ENCODE data around the gene MRTFA.

DNA sequence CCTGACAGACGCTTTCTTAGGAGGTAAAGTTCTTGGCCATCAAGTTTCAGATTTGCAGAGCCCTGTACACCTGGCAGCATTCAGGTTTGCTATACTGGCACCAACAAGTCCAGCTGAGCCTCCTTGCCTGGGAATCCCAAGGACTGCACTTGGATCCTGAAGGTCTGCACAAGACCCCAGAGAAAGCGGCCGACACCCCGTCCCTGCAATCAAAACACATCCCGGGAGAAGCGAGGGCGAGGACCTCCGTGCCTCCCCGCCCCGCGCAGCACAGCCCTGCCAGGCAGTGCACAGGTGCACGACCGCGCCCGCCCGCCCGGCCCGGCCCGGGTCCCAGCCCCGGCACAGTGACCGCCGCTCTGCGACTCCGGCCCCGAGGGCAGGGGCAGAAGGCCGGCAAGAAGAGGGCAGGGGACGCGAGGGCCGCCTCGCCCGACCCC lies 559 bp downstream of the MRTFA start:
- TF ChIP-seq, protein P1, sequence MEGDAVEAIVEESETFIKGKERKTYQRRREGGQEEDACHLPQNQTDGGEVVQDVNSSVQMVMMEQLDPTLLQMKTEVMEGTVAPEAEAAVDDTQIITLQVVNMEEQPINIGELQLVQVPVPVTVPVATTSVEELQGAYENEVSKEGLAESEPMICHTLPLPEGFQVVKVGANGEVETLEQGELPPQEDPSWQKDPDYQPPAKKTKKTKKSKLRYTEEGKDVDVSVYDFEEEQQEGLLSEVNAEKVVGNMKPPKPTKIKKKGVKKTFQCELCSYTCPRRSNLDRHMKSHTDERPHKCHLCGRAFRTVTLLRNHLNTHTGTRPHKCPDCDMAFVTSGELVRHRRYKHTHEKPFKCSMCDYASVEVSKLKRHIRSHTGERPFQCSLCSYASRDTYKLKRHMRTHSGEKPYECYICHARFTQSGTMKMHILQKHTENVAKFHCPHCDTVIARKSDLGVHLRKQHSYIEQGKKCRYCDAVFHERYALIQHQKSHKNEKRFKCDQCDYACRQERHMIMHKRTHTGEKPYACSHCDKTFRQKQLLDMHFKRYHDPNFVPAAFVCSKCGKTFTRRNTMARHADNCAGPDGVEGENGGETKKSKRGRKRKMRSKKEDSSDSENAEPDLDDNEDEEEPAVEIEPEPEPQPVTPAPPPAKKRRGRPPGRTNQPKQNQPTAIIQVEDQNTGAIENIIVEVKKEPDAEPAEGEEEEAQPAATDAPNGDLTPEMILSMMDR (IDR thresholded peaks at IDR 0.05), result no peak
- TF ChIP-seq POLR2A (IDR thresholded peaks at IDR 0.05), result no peak
